GM21723 (cell line): ENCODE results near the gene PER2.
A peak's percentile ranks its signal among the peaks of the same experiment; 100 is the strongest.

ENCODE experiments used
- ATAC-seq: cut with Tn5 transposase; IDR thresholded peaks from one replicate; pipeline ENCODE4 v1.9.1; 2021; ENCODE audit warnings: mild to moderate bottlenecking, moderate library complexity; ENCODE audit not compliant: unreplicated experiment

The PER2 gene

DNA sequence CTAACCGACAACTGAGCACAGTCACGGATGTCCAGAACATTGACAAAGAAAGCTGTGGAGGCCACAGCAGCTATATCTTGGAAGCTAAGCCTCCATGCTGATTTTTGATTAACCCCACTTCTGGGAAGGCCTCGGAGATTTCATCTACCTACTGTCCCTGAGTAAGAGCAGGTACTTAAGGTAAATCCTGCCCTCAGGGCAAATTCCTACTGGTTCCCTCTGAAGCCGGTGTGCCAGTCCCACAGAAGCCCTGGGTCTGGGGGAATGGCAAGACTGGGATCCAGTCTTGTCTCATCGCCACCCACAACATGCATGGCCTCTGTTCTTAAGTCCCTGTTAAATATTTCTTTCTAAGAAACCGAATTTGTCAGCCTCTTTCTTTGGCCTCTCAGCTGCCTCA lies 18.7 kb downstream of the PER2 start:
- ATAC-seq, result no peak

DNA sequence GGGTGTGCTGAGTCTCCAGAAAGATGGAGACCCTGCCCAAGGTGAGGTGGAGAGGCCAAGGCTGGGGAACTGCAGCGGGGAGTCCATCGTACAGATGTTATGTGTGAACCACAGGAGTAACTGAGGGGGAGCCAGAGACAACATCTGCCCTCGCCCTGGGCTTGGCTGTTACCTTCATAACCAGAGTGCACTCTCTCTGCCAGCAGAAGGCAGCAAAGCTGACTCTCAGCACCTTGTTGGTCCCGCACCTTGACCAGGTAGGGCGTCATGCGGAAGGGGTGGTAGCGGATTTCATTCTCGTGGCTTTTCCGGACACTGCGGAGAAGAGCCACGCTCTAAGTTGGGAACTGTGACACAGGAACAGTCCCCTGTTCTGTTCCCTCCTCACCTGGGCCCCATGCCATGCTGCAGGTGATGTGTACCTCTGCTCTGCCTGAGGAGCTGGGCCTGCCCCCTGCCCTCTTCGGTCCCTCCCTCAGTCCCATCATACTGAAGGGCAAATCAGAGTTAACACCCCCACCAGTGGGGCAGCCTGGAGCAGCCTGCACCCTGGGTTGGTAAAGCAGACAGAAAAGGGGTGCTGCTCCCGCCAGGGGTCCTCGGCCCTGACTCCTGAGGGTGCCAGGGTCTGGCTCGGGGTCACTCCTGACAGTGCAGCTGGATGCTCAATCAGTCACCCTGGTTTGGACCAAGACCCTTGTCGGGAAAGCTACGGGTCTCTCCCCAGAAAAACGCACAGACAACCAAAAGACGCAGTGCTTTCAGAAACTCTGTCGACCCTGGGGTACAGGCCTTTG lies 20.3 kb downstream of the PER2 start:
- no peak for ATAC-seq

DNA sequence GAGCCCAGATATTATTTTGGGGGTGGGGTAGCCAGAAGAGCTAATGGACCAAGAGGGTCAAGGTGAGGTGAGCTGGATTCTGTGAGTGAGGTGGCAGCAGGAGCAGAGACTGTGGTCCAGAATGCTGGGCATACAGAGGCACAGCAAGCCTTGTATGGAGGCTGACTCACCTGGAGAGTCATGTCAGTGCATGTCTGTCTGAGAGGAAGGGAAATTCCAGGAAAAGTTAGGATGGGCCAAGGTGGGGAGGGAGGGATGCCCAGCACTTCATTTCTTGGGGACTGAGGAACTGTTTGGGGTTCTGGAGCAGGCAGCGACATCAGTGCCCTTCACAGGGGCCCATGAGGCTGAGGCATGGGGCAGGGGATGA lies 21.1 kb downstream of the PER2 start:
- ATAC-seq, result no peak

DNA sequence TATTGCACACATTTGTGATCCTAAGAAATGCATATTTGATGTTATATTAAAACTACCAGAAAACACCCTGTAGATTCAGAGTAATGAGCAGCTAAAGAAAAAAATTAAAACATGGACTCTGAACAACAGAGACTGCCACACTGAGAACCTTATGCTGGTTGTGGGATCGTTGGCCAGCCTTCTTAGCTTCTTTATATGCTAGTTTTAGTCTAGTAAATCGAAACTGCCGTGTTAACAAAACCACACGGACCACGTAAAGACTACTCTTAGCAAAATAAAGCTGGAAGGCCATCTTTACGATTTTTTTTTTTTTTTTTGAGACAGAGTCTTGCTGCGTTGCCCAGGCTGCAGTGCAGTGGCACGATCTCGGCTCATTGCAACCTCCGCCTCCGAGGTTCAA lies 22.8 kb downstream of the PER2 start:
- ATAC-seq, result no peak

DNA sequence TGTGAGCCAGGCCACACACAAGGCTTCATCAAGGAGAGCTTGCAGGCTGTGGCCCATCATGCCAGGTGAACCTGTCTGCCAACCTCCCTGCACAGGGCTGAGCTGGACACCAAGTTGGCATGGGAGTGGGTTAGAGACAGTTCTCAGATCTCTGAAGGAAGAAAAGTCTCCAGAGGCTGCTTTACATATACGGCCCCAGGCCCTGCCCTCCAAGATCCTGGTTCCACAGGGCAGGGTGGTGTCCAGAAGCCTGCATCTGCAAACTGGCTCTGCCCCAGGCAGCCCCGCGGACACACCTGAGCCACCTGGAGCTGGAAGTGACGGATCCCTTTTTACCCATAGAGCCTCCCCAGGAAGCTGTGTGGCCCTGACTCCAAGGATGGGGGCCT lies 24.3 kb downstream of the PER2 start:
- no peak for ATAC-seq

DNA sequence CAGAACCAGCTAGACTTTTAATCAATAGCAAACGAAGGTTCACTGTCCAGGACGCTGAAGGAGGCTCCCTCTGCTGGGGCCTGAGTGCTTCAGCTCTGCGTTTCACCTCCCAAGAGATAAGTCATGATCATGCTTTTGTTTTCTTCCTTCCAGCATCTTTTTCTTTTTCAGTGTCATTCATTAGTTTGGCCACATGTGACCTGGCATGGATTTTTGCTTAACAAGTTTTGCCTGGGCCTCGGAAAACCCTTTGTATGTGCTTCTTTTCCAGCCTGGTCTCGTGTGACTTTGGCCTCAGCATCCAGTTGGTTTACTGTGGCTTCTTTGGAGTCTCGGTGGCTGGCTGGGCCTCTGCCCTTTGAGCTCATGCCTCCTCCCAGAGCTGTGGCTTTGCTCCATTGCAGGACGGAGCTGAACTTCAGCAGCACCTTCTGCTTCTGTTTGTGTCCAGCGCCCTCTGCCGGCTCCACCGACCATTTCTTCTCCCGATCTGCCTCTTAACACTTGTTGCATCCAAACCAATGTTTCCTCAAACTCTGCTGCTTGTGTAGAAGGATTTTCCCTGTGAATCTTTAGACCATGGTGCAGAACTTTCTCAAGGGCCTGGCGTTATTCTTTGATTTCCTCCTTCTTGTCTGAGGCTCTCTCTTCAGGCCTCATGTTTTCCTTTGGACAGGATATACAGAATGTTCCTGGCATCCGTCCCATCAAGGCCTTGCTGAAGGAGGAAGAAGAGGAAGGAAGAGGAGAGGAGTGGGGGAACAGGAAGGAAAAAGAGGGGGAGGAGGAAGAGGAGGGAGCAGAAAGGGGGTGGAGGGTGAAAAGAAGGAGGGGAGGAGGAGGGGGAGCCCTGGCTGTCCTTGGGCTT lies 25.0 kb downstream of the PER2 start:
- ATAC-seq, result peak; percentile 62

DNA sequence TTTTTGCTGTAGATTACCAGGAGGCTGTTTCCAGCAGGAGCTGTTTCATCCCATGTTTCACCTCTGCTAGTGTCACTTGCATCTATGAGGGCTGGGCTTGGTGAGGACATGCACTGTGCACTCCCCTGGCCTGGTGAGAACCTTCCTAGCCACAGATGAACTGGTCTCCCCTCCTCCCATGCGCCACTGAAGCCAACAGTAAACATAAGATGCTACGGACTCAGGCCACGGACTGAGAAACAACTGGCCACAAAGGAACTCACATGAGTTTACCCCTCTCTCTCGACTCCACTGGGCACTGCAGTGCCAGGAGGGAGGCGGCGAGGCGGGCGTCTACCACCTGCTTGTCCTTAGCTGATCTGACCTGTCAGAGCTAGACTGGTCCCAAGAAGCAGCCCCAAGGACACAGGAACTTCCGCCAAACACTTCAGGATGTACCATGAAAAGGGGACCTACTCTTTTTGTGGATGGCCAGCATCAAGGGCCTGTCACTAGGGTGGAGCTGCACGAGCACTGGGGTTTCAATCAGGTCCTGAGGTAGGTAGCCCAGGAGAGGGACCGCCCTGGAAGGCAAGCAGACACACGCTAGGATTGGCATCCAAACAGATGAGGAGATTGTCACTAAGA lies 25.8 kb downstream of the PER2 start:
- ATAC-seq, result no peak

DNA sequence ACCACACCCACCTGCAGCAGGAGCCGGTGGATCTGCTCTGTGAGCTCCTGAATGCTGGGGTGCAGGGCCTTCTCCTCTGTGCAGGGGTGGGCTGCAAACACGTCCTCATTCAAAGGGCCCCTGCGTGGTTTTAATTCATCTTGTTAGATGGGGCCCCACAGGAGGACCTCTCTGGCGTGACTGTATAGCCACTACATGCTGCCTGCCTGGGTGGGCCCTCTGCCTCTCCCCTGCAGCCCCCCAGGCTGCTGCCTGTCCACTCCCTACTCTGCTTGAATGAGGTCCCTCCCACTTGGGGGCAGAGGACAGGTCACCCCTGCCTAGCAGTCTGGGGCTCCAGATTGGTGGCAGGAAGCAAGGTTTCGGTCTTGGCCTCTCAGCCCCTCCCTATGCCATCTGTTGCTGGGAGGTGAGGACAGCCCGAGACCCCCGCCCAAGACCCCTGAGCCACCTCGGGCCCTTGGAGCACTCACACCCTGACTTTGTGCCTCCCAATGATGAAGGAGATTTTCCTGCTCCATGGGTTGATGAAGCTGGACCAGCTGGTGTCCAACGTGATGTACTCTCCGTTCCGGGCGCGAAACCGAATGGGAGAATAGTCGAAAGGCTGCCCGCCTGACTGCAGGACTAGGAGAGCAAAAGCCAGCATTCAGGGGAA lies 26.6 kb downstream of the PER2 start:
- no peak for ATAC-seq

DNA sequence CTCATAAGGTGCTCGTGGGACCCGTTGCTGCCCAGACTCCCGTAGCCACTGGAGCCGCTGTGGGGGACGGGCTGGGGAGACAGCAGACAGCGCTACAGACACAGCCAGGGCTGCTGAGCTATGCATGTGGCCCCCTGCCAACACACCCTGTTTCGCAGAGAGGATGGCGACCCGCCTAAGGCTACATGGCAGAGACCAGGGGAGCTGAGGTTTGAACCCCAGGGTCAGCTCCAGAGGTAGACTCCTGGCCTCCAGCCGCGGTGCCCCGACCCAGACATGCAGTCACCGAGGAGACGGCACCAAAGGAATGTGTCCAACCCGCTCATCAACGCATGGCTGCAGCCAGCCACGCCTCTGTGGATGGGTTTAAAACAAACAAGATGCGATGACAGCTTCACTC lies 27.5 kb downstream of the PER2 start:
- ATAC-seq, result no peak

DNA sequence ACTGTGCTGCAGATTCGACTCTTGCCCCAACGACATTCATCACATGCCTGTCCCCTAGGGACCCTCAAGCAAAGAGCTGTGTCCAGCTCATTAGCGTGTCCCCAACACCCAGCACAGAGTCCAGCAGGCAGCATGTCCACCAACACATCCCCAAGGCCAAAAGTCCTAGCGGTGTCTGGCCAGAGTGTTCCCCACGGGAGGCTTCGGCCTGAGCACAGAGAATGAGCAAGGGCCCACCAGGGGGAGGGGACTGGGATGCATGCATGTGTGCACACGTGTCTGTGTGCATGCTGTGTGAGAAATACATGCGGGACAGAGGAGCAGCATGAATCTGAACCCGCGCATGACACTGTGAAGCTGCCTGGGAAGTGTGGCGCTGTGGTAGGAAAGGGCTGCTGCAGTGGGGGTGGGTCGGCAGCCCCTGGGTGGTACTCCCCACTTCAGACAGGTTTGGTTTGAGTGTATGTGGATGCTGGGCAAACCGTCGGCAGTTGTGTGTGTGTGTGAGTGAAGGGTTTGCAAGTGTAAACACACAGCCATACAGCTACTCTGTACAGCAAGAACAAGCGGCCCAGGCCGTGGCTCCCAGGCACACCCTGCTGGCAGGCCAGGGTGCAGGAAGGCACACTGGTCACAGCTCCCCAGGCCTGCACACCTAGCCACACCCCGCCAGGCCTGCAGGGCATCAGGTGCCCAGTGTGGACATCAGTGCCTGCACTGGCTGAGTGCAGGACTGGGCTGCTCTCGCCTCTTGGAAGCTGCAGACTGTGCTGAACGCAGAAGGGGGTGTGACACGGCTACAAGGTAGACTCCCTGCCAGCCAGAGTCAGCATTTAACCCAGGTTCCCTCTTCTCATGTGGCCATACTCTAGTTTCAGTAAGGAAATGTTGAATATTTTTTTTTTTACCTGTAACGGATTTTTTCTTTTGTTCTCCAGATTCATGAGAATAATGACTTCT lies 29.1 kb downstream of the PER2 start:
- no peak for ATAC-seq

DNA sequence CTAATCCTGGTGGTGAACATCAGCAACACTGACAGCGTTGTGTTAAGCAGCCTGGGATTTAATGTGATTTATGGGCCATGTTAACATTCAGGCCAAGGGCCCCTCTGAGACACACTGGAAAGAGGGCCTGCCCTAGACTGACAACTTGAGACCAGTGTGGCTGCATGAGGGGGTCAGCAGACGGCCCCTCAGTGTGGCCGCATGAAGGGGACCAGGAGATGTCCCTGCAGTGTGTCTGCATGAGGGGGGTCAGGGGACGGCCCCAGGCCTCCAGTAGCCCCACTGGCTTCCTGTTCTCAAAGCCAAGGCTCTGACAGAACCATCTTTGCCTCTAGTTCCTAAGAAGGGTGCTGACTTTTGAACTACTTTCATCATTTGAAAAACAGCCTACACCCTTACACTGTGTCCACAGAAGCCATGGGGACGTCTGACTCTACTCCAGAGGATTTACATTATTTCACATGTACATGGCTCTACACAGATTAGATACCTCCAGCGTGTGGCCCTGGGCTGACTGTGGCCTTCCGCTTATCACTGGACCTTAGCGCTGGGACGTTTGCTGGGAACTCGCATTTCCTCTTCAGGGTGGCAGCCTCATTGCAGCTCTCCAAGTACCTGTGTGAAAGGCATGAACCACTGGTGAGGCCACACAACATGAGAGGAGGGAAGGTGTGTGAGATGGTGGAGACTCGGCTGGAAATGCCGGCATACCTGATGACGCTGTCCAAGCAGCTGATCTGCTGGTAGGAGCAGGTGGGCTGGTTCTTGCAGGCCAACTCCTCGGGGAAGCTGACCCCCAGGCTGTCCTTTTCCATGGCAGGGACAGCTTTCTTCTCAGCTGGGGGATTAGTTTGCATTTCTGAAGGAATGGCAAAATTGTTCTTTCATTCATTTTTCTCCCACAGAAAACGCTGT lies 30.4 kb downstream of the PER2 start:
- ATAC-seq, result no peak

DNA sequence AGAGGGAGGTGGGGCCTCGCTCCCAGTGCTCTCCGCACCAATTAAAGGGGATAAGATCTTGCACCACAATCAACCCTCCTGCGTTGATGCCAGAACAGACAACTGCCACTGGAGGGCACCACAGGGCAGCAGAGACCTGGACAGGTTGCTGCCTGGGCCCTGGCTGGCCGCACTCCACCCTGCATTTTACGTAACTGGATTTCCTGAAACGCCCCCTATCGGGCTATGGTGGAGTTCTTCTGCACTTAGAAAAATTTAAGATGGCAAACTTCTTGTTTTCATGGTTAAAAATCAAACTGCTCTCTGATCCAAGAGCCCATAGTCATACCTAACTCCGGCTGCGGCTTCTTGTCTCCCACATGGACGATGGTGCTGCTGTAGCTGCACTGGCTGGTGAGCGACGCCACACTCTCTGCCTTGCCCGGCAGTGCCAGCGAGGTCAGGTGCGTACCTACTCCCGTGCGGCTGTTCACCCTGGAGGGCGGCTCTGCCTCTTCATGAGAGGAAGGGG lies 31.8 kb downstream of the PER2 start:
- ATAC-seq, result peak; percentile 54

DNA sequence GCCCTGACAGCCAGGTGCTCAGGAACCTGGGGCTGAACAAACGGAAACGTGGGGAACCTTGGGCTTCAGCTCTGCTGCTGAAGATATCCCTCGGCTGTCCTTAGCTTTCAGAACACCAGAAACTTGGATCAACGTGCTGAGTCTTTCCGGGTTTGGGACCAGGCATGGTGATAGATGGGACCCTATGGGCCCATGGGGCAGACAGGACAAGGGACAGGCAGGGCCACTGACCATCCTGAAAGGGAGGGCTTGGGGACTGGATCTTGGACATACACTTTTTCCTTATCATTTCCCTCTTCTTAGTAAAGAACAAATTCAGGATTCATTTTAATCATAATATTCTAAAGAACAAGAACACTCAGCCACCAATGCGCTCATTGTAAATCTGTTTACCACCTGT lies 32.3 kb downstream of the PER2 start:
- no peak for ATAC-seq

DNA sequence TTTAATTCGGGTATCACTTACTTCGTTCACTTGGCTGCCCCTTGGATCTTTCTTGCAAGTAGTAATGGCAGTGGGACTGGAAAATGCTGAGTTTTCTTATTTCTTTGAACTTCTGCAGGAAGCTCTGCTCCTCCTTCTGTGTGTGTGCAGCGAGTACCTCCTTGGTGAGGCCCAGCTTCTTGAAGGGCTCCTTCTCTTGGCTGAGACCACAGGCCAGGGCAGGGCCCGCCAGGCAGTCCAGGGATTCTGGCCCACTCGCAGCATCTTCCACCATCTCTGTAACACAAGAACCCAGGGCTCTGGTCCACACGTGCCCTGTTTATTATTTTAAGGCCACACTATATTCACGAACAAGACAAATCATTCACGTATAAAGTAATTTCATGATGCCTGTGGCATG lies 32.8 kb downstream of the PER2 start:
- ATAC-seq, result no peak

DNA sequence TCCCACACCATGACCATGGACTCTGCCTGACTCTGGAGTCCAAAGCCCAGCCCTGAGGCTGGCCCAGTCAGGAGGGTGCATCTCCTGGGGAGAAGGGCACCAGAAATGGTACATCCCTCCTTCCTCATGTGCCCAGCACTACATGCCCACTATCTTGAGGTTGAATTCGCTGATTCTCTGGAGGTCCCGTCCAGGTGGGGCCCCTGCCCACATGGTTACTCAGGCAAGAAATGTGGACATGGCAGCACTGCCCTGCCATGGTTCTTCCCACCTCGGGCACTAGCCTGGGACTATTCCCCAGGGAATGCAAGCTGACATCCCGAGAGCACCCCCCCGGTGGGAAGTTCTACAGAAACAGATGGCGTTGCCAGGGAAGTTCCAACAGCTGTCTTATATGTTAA lies 33.3 kb downstream of the PER2 start:
- no peak for ATAC-seq

DNA sequence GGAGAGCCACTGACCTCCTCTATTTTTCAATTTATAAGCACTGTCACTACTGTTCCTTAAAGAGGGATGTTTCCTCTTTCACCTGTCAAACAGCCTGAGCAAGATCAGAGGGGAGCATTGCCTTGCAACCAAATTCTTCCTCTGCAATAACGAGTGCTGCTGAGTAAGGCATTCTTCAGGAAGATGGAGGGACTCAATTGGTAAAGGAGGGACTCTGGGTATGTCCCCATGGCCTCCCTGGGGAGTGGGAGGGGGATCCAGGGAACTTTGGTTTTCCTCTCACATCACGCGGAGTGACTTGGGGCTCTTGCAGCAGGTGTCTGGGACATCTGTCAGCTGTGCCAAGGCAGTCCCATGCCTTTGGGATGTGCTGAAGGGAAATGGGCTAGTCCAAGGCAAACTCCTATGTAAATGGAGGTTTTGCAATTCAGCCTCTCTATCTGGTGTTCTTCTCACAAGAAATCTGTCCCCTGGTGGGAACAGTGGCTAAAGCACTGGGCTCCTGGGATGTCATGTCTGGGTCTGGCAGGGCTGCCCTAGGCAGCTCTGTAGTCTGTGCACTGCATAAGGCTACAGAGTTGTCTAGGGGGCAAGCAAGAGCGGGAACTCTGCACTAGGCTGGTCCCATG lies 34.2 kb downstream of the PER2 start:
- ATAC-seq, result no peak

DNA sequence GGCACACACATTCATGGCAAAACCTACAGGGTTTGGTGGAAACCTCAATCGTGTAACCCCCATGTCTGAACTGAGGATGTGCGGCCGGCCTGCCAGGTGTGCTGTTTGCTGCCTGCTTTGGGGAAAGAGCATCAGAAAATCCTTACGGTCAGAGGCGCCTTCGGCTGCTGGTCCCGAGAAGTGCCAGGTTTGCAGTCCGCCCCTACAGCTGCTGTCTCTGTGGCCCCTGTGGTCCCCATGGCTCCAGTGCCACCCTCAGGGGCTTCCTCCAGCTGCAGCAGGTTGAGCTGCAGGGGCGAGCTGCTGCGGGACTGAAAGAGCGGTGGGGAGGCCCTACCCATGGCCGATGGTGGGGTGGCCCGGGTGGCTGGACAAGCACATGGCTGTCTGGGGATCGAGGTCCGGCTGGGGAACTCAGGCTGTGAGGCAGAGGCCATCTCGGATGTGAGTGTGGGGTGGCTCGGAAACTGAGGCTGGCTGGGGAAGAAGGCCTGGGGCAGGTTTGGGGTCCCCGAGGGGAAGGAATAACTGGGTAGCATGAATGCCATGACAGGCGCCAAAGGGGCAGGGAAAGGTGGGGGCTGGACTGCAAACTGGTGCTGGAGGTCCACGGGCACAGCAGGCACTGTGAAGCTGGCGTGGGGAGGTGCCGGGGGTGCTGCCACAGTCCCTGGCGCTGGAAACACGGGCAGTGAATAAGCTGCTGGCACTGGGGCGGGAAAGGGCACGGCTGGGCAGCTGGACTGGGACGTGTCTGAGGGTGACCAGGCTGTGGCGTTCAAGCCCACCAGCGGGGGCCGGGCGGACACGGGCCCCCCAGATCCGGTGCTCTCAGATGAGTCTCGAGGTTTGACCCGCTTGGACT lies 35.4 kb downstream of the PER2 start:
- ATAC-seq, result no peak

DNA sequence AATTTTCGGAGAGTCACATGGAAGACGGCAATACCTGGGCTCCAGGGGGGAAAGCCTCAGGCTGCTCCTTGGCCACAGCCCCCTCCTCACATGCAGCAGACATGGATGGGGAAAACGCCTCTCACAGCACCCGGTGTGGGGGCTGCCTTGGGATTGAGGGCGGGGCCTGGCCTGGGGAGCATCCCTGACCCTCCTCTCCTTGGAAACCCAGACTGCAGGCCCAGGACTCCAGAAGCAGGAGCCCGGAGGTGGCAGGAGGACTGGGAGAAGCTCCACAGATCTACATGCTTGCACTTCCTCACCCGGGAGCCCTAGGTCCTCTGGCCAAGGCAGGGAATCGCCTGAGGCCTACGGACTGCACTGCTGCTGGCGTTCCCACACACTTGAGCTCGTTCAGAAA lies 36.4 kb downstream of the PER2 start:
- ATAC-seq, result no peak
